HG03342 (cell line): ENCODE results near the gene GALNT17.
"Not testable (repeated sequence)": the region's sequence is repeated elsewhere in the genome, so short reads cannot be mapped to it uniquely, and the experiment has no call there.

Experiments used
- ATAC-seq: cut with Tn5 transposase; IDR thresholded peaks from one replicate; pipeline ENCODE4 v1.9.1; 2021; ENCODE audit warnings: mild to moderate bottlenecking, moderate library complexity; ENCODE audit not compliant: unreplicated experiment

The GALNT17 gene

GRCh38 chr7:71712653-71713180 lies 580.8 kb downstream of the GALNT17 start:
- ATAC-seq: no peak

GRCh38 chr7:71716690-71717089 lies 584.7 kb downstream of the GALNT17 start:
- ATAC-seq: no peak

- no peak for ATAC-seq
These were observed 586.6 kb downstream of the GALNT17 start for GRCh38 chr7:71718563-71718962.

GRCh38 chr7:71721742-71722141 lies 589.8 kb downstream of the GALNT17 start:
- ATAC-seq: no peak

GRCh38 chr7:71723859-71724258 lies 591.9 kb downstream of the GALNT17 start:
- ATAC-seq: no peak

- ATAC-seq: no peak
These were observed 595.4 kb downstream of the GALNT17 start for GRCh38 chr7:71727347-71727746.

- no peak for ATAC-seq
These were observed 599.8 kb downstream of the GALNT17 start for GRCh38 chr7:71731740-71732139.

GRCh38 chr7:71733107-71733870 lies 601.3 kb downstream of the GALNT17 start:
- ATAC-seq: peak; percentile 63

- ATAC-seq: no peak
These were observed 604.1 kb downstream of the GALNT17 start for GRCh38 chr7:71735961-71736556.

- not testable (repeated sequence) for ATAC-seq
These were observed 606.1 kb downstream of the GALNT17 start for GRCh38 chr7:71737931-71738540.

- no peak for ATAC-seq
These were observed 607.7 kb downstream of the GALNT17 start for GRCh38 chr7:71739520-71740173.

- ATAC-seq: no peak
These were observed 608.2 kb downstream of the GALNT17 start for GRCh38 chr7:71740174-71740560.

GRCh38 chr7:71746006-71746405 lies 614.1 kb downstream of the GALNT17 start:
- no peak for ATAC-seq

- no peak for ATAC-seq
These were observed 618.3 kb downstream of the GALNT17 start for GRCh38 chr7:71750290-71750689.

- ATAC-seq: no peak
These were observed 620.4 kb downstream of the GALNT17 start for GRCh38 chr7:71752171-71752935.

- no peak for ATAC-seq
These were observed 621.3 kb downstream of the GALNT17 start for GRCh38 chr7:71753236-71753635.

- ATAC-seq: no peak
These were observed 622.2 kb downstream of the GALNT17 start for GRCh38 chr7:71753956-71754664.

GRCh38 chr7:71754828-71755227 lies 622.9 kb downstream of the GALNT17 start:
- no peak for ATAC-seq

- no peak for ATAC-seq
These were observed 629.4 kb downstream of the GALNT17 start for GRCh38 chr7:71761336-71761735.
